Anterior cingulate cortex (tissue), 58 donors: ENCODE results near the gene OR2V2.
"Not testable (repeated sequence)": the region's sequence is repeated elsewhere in the genome, so short reads cannot be mapped to it uniquely, and the experiment has no call there.

ENCODE experiments used
- DNase-seq, 58 donors: peaks; one replicate each; lab custom pipeline; 2025; lab: John Stamatoyannopoulos, UW

Gene OR2V2

GRCh38 chr5:181114284-181114843 lies 33.0 kb upstream of the OR2V2 start:
- no peak for DNase-seq

- DNase-seq, result no peak
Observed at GRCh38 chr5:181114844-181115778, 32.3 kb upstream of the OR2V2 start.

- DNase-seq, result no peak
Observed at GRCh38 chr5:181118369-181118768, 29.0 kb upstream of the OR2V2 start.

- no peak for DNase-seq
Observed at GRCh38 chr5:181119105-181119504, 28.3 kb upstream of the OR2V2 start.

- no peak for DNase-seq
Observed at GRCh38 chr5:181120306-181120705, 27.1 kb upstream of the OR2V2 start.

GRCh38 chr5:181120761-181121160 lies 26.6 kb upstream of the OR2V2 start:
- no peak for DNase-seq

GRCh38 chr5:181121675-181122561 lies 25.5 kb upstream of the OR2V2 start:
- DNase-seq, result no peak

GRCh38 chr5:181124526-181124925 lies 22.9 kb upstream of the OR2V2 start:
- no peak for DNase-seq

GRCh38 chr5:181126841-181127240 lies 20.5 kb upstream of the OR2V2 start:
- no peak for DNase-seq

- no peak for DNase-seq
Observed at GRCh38 chr5:181127456-181127855, 19.9 kb upstream of the OR2V2 start.

- DNase-seq, result no peak
Observed at GRCh38 chr5:181127907-181128626, 19.3 kb upstream of the OR2V2 start.

GRCh38 chr5:181129601-181130000 lies 17.8 kb upstream of the OR2V2 start:
- DNase-seq, result no peak

- not testable (repeated sequence) for DNase-seq
Observed at GRCh38 chr5:181130081-181130480, 17.3 kb upstream of the OR2V2 start.

- DNase-seq, result no peak
Observed at GRCh38 chr5:181130832-181131496, 16.4 kb upstream of the OR2V2 start, which contains the start of gene OR2V1. Gene OR2V1 (minus strand): TSS chr5:181131169. CDS start chr5:181125304, 5,865 bp downstream.

GRCh38 chr5:181131514-181131913 lies 15.9 kb upstream of the OR2V2 start:
- no peak for DNase-seq

- no peak for DNase-seq
Observed at GRCh38 chr5:181133083-181133482, 14.3 kb upstream of the OR2V2 start.

GRCh38 chr5:181133610-181134231 lies 13.7 kb upstream of the OR2V2 start:
- DNase-seq, result peak in 2 of 58 donors; percentile 16 to 30

- no peak for DNase-seq
Observed at GRCh38 chr5:181134259-181134658, 13.1 kb upstream of the OR2V2 start.

GRCh38 chr5:181136361-181136955 lies 10.9 kb upstream of the OR2V2 start:
- DNase-seq, result no peak
